Progenitor cell of endocrine pancreas (in vitro differentiated cells): Measurements from ENCODE around the gene TNIP1. TPM values are rescaled to one million over a fixed set of nuclear protein-coding genes. Genes with fewer than 3 reads are reported as not detected.

Experiments
- DNase-seq: peaks from one replicate; pipeline ENCODE4 v3.0.0; 2021; ENCODE audit warnings: low spot score; ENCODE audit not compliant: unreplicated experiment
- H3K27ac Mint-ChIP-seq: 2 replicates; pipeline ENCODE4 v1.8.0; 2021; ENCODE audit warnings: mild to moderate bottlenecking, moderate library complexity, mixed read lengths
- H3K27me3 Mint-ChIP-seq: 2 replicates; pipeline ENCODE4 v1.8.0; 2021; ENCODE audit warnings: mixed read lengths
- H3K36me3 Mint-ChIP-seq: 2 replicates; pipeline ENCODE4 v1.8.0; 2022; ENCODE audit warnings: mixed read lengths; ENCODE audit not compliant: insufficient read depth
- H3K4me1 Mint-ChIP-seq: 2 replicates; pipeline ENCODE4 v1.8.0; 2021; ENCODE audit warnings: low read depth, mixed read lengths
- H3K4me3 Mint-ChIP-seq: 2 replicates; pipeline ENCODE4 v1.8.0; 2021; ENCODE audit warnings: low read depth, mild to moderate bottlenecking, moderate library complexity, mixed read lengths
- H3K9me3 Mint-ChIP-seq: 2 replicates; pipeline ENCODE4 v1.8.0; 2021; ENCODE audit warnings: low read depth, mixed read lengths
- CTCF ChIP-seq: fragments of 200-600 bp; sonication (generic); IDR thresholded peaks from one replicate; pipeline ENCODE4 v1.5.0; 2021; ENCODE audit warnings: antibody characterized with exemption, mild to moderate bottlenecking; ENCODE audit not compliant: unreplicated experiment
- total RNA-seq: library from RNA; stranded (reverse); gene quantifications from 2 replicates; pipeline ENCODE4 v1.2.1, GENCODE V29; 2021

TNIP1 gene
- total RNA-seq, 1 donor from 2014 or later: 55.0 TPM

GRCh38 chr5:151007430-151008209, 73.2 kb downstream of the TNIP1 start:
- peaks cover 27% of the 10 kb centered on the region for H3K4me1 Mint-ChIP-seq
- H3K36me3 Mint-ChIP-seq: no peaks in the 10 kb centered on the region
- no peak overlapping the region for H3K27ac Mint-ChIP-seq
- H3K4me3 Mint-ChIP-seq: no peak overlapping the region
- H3K27me3 Mint-ChIP-seq: peaks cover 10% of the 10 kb centered on the region
- no peaks in the 10 kb centered on the region for H3K9me3 Mint-ChIP-seq
- DNase-seq: no peak
- no peak for TF ChIP-seq CTCF

- Mint-ChIP-seq H3K4me1 (peaks cover 27% of the 10 kb centered on the region), H3K9me3 (no peaks in the 10 kb centered on the region), H3K4me3 (no peak overlapping the region), H3K36me3 (no peaks in the 10 kb centered on the region), H3K27ac (no peak overlapping the region), H3K27me3 (peaks cover 10% of the 10 kb centered on the region)
- TF ChIP-seq CTCF: no peak
- DNase-seq: no peak
Measured at GRCh38 chr5:151006704-151007334, 74.0 kb downstream of the TNIP1 start.

- H3K36me3 Mint-ChIP-seq: no peaks in the 10 kb centered on the region
- peaks cover 27% of the 10 kb centered on the region for H3K4me1 Mint-ChIP-seq
- H3K27me3 Mint-ChIP-seq: peaks cover 10% of the 10 kb centered on the region
- no peak overlapping the region for H3K4me3 Mint-ChIP-seq
- DNase-seq: no peak
- no peaks in the 10 kb centered on the region for H3K9me3 Mint-ChIP-seq
- peak overlapping the region; percentile 57 for H3K27ac Mint-ChIP-seq
- TF ChIP-seq CTCF: no peak
Measured at GRCh38 chr5:151005950-151006576, 74.8 kb downstream of the TNIP1 start.

GRCh38 chr5:151005187-151005949, 75.5 kb downstream of the TNIP1 start:
- no peak for TF ChIP-seq CTCF
- Mint-ChIP-seq H3K27me3 (peaks cover 10% of the 10 kb centered on the region), H3K9me3 (no peaks in the 10 kb centered on the region), H3K36me3 (no peaks in the 10 kb centered on the region), H3K4me3 (no peak overlapping the region), H3K27ac (peak overlapping the region; percentile 32), H3K4me1 (peaks cover 27% of the 10 kb centered on the region)
- no peak for DNase-seq

GRCh38 chr5:151004499-151004898, 76.3 kb downstream of the TNIP1 start:
- peaks cover 10% of the 10 kb centered on the region for H3K27me3 Mint-ChIP-seq
- TF ChIP-seq CTCF: no peak
- no peaks in the 10 kb centered on the region for H3K36me3 Mint-ChIP-seq
- no peak overlapping the region for H3K4me3 Mint-ChIP-seq
- H3K27ac Mint-ChIP-seq: no peak overlapping the region
- H3K9me3 Mint-ChIP-seq: no peaks in the 10 kb centered on the region
- peaks cover 27% of the 10 kb centered on the region for H3K4me1 Mint-ChIP-seq
- DNase-seq: no peak
